ENCODE results near the gene SAT1.

Gene SAT1

GRCh38 chrX:23811656-23812055 is 28.7 kb downstream of the SAT1 start:
- DNase-seq = no peak

- DNase-seq = no peak
Observed at GRCh38 chrX:23813808-23814207, 30.8 kb downstream of the SAT1 start.

- no peak for DNase-seq
Observed at GRCh38 chrX:23815376-23815775, 32.4 kb downstream of the SAT1 start.

GRCh38 chrX:23816179-23816578 is 33.2 kb downstream of the SAT1 start:
- DNase-seq = no peak

- DNase-seq = no peak
Observed at GRCh38 chrX:23817979-23818336, 35.0 kb downstream of the SAT1 start.

GRCh38 chrX:23819385-23820234 is 36.6 kb downstream of the SAT1 start:
- DNase-seq = no peak

- DNase-seq = no peak
Observed at GRCh38 chrX:23820235-23820782, 37.3 kb downstream of the SAT1 start.

- DNase-seq = no peak
Observed at GRCh38 chrX:23821847-23822246, 38.9 kb downstream of the SAT1 start.

- no peak for DNase-seq
Observed at GRCh38 chrX:23822397-23822796, 39.4 kb downstream of the SAT1 start.

GRCh38 chrX:23822841-23823240 is 39.9 kb downstream of the SAT1 start:
- no peak for DNase-seq

- no peak for DNase-seq
Observed at GRCh38 chrX:23825675-23826074, 42.7 kb downstream of the SAT1 start.

GRCh38 chrX:23826216-23826615 is 43.2 kb downstream of the SAT1 start:
- no peak for DNase-seq

- DNase-seq = no peak
Observed at GRCh38 chrX:23826653-23827052, 43.7 kb downstream of the SAT1 start.

- DNase-seq = no peak
Observed at GRCh38 chrX:23828881-23829280, 45.9 kb downstream of the SAT1 start.

- no peak for DNase-seq
Observed at GRCh38 chrX:23832721-23833120, 49.7 kb downstream of the SAT1 start.

All from CD4-positive, alpha-beta T cell treated with Interleukin-4 for 4 hours (primary cell).